Loucy (cell line): Measurements from ENCODE around the gene BMPER.

Experiments used
- H2AFZ ChIP-seq: fragments of 200-600 bp; sonication (generic); 2 replicates; pipeline ENCODE4 v1.6.0; 2016; ENCODE audit warnings: antibody characterized with exemption, mild to moderate bottlenecking, low read length, moderate library complexity
- H3F3A ChIP-seq: fragments of 200-600 bp; 2 replicates; pipeline ENCODE4 v1.6.0; 2016; ENCODE audit warnings: antibody characterized with exemption, low read depth, mild to moderate bottlenecking
- H3K27me3 ChIP-seq: fragments of 200-600 bp; sonication (generic); 2 replicates; pipeline ENCODE4 v1.6.1; 2014; ENCODE audit warnings: low read length, mild to moderate bottlenecking; ENCODE audit not compliant: insufficient read depth, poor library complexity, severe bottlenecking
- H3K36me3 ChIP-seq: fragments of 200-600 bp; sonication (generic); 2 replicates; pipeline ENCODE4 v1.6.1; 2016; ENCODE audit warnings: low read length; ENCODE audit not compliant: insufficient read depth
- H3K4me1 ChIP-seq: fragments of 200-600 bp; sonication (generic); 2 replicates; pipeline ENCODE4 v1.5.1; 2014; ENCODE audit warnings: low read length, mild to moderate bottlenecking; ENCODE audit not compliant: insufficient read depth, poor library complexity, severe bottlenecking
- H3K4me2 ChIP-seq: fragments of 200-600 bp; sonication (generic); 2 replicates; pipeline ENCODE4 v1.6.0; 2014; ENCODE audit warnings: antibody characterized with exemption, low read length, low read depth, mild to moderate bottlenecking; ENCODE audit not compliant: poor library complexity, severe bottlenecking
- H3K4me3 ChIP-seq: fragments of 200-600 bp; sonication (generic); 2 replicates; pipeline ENCODE4 v1.5.1; 2014; ENCODE audit warnings: low read length, mild to moderate bottlenecking, mixed read lengths; ENCODE audit not compliant: poor library complexity, severe bottlenecking
- H3K79me2 ChIP-seq: fragments of 200-600 bp; sonication (generic); 2 replicates; pipeline ENCODE4 v1.6.1; 2014; ENCODE audit warnings: low read length; ENCODE audit not compliant: insufficient read depth
- H3K9ac ChIP-seq: fragments of 200-600 bp; sonication (generic); 2 replicates; pipeline ENCODE4 v1.6.0; 2014; ENCODE audit warnings: mild to moderate bottlenecking, low read depth, low read length, moderate library complexity; ENCODE audit not compliant: poor library complexity, severe bottlenecking
- H3K9me2 ChIP-seq: fragments of 200-600 bp; sonication (generic); replicated peaks from 2 replicates; pipeline ENCODE4 v1.6.1; 2016; ENCODE audit warnings: low read depth, low read length, mixed read lengths
- H3K9me3 ChIP-seq: fragments of 200-600 bp; sonication (generic); 2 replicates; pipeline ENCODE4 v1.6.1; 2014; ENCODE audit warnings: mild to moderate bottlenecking, antibody characterized with exemption, low read length, low read depth; ENCODE audit not compliant: insufficient read depth
- H4K20me1 ChIP-seq: fragments of 200-600 bp; sonication (generic); 2 replicates; pipeline ENCODE4 v1.6.0; 2014; ENCODE audit warnings: antibody characterized with exemption, low read length, mild to moderate bottlenecking; ENCODE audit not compliant: insufficient read depth, poor library complexity, severe bottlenecking
- EZH2phosphoT487 ChIP-seq: fragments of 200-600 bp; IDR thresholded peaks from 2 replicates; pipeline ENCODE4 v1.6.1; 2018; ENCODE audit warnings: antibody characterized with exemption, mild to moderate bottlenecking, moderate library complexity, borderline replicate concordance
- TF ChIP-seq, protein P1 (sequence below): fragments of 200-600 bp; sonication (generic); conservative IDR thresholded peaks from 2 replicates; pipeline ENCODE4 v1.5.1; 2014; ENCODE audit warnings: mild to moderate bottlenecking, antibody characterized with exemption, low read length

Gene BMPER

DNA sequence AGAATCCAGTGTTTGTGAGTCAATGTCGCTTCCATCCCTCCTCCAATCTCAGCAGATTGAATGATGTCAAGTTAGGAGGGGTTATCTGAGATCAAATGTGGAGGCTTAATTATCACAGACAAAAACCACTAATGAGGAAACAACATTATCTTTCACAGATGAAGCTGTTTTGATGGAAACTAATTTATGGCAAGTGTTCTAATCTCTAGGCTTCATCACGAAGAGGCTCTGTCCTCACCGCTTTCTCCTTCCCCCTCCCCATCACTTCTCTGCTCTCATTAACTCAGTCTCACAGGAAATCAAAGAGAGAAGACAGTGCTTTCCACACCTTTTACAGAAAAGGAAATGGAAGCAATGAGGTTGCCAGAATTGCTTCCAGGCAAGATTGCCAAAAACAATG, 283.7 kb downstream of the BMPER start:
- no peaks in the 10 kb centered on the region for H3K4me1 ChIP-seq
- no peaks in the 10 kb centered on the region for H3K27me3 ChIP-seq
- no peak overlapping the region for H2AFZ ChIP-seq
- no peaks in the 10 kb centered on the region for H3F3A ChIP-seq
- H3K4me3 ChIP-seq = no peak overlapping the region
- no peaks in the 10 kb centered on the region for H3K79me2 ChIP-seq
- H3K36me3 ChIP-seq = no peaks in the 10 kb centered on the region
- no peak overlapping the region for H3K9ac ChIP-seq
- no peak for TF ChIP-seq EZH2phosphoT487
- TF ChIP-seq, protein P1, sequence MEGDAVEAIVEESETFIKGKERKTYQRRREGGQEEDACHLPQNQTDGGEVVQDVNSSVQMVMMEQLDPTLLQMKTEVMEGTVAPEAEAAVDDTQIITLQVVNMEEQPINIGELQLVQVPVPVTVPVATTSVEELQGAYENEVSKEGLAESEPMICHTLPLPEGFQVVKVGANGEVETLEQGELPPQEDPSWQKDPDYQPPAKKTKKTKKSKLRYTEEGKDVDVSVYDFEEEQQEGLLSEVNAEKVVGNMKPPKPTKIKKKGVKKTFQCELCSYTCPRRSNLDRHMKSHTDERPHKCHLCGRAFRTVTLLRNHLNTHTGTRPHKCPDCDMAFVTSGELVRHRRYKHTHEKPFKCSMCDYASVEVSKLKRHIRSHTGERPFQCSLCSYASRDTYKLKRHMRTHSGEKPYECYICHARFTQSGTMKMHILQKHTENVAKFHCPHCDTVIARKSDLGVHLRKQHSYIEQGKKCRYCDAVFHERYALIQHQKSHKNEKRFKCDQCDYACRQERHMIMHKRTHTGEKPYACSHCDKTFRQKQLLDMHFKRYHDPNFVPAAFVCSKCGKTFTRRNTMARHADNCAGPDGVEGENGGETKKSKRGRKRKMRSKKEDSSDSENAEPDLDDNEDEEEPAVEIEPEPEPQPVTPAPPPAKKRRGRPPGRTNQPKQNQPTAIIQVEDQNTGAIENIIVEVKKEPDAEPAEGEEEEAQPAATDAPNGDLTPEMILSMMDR = no peak
- no peak overlapping the region for H3K4me2 ChIP-seq
- no peaks in the 10 kb centered on the region for H3K9me3 ChIP-seq
- no peaks in the 10 kb centered on the region for H3K9me2 ChIP-seq
- H4K20me1 ChIP-seq = no peaks in the 10 kb centered on the region

DNA sequence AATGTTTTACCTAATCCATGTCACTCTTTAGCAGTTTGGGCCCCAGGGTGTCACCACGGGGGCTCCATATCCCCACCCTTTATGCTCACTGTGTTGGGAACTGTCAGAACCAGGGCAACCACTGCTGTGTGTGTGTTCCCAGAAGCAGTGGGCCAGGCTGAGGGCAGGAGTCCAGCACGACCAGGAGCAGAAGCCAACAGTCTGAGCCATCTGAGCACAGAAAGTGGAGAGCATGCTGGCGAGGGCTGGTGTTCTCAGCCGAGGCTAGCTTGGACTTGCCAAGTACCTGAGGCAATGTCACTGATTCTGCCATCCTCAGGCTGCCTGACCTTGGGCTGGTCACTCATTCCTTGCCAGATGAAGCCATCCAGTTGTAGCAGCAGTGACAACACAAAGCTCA, 285.0 kb downstream of the BMPER start:
- H3K79me2 ChIP-seq = no peaks in the 10 kb centered on the region
- no peaks in the 10 kb centered on the region for H3K9me2 ChIP-seq

DNA sequence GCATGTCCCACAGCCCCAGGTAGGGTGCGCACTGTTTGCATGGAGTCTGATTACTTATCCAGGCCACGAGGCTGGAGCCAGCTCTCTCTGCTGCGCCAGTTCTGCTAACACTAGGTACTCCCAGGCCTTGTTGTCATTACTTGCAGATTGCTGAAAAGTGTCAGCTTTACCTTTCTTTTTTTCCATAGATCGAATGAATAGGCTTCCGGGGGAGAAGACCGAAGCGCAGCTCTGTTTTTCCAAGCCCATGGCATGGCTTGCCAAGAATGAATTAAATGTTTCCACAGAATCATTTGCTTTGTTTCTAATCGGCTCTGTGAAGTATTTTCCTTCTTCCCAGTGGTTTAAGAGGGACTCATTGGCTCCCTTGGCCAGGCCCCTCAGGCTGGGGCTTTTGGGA, 285.8 kb downstream of the BMPER start:
- Histone ChIP-seq H3K79me2 (no peaks in the 10 kb centered on the region), H3K27me3 (no peaks in the 10 kb centered on the region), H2AFZ (no peak overlapping the region), H4K20me1 (no peaks in the 10 kb centered on the region), H3K9ac (no peak overlapping the region), H3K36me3 (no peaks in the 10 kb centered on the region), H3K9me3 (no peaks in the 10 kb centered on the region), H3K4me1 (no peaks in the 10 kb centered on the region), H3F3A (no peaks in the 10 kb centered on the region), H3K9me2 (no peaks in the 10 kb centered on the region), H3K4me2 (no peak overlapping the region), H3K4me3 (no peak overlapping the region)
- no peak for TF ChIP-seq EZH2phosphoT487
- TF ChIP-seq, protein P1 = no peak

More for the DNA sequence above, 285.0 kb downstream of the BMPER start:
- no peaks in the 10 kb centered on the region for H3F3A ChIP-seq
- no peaks in the 10 kb centered on the region for H3K27me3 ChIP-seq
- no peak overlapping the region for H3K4me3 ChIP-seq
- no peaks in the 10 kb centered on the region for H4K20me1 ChIP-seq
- H3K4me1 ChIP-seq = no peaks in the 10 kb centered on the region
- H3K36me3 ChIP-seq = no peaks in the 10 kb centered on the region
- H3K9me3 ChIP-seq = no peaks in the 10 kb centered on the region
- no peak overlapping the region for H3K4me2 ChIP-seq
- no peak overlapping the region for H3K9ac ChIP-seq
- TF ChIP-seq, protein P1 = no peak
- TF ChIP-seq EZH2phosphoT487 = no peak
- H2AFZ ChIP-seq = no peak overlapping the region
